GM18870 (cell line): Measurements from ENCODE around the gene EBPL.

Experiments
- ATAC-seq: cut with Tn5 transposase; IDR thresholded peaks from one replicate; pipeline ENCODE4 v1.9.1; 2021; ENCODE audit warnings: moderate library complexity; ENCODE audit not compliant: unreplicated experiment

The EBPL gene

DNA sequence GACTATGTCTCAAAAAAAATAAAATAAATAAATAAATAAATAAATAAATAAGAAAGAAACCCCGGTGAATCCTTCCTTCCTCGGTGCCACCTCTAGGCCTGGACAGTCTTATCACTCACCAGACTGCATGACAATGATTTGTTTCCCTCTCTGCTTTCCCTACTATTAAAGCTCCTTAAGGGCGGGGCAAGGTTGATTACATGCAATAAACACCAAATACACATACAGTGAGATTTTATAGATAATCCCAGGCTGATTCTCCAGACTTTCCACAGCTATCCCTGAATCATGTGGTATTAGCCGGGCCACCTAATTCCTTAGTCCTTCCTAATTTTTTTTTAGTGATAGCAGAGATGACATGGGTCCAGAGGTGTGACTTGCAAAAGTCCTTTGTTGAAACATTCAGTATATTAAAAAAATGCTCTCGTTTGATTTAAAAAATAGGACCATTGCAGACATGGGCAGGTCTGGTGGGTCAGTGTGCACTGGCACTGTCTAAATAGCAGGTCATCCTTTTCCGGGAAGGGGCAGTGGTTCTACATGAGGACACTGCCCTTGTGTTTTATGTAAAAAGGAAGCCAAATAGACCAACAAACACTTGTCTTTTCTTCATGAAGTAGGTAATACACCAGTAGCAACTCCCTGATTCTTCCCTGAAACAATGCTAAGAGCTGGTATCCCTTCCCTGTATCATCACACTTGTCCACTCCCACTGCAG is 14.5 kb downstream of the EBPL start:
- ATAC-seq: no peak

DNA sequence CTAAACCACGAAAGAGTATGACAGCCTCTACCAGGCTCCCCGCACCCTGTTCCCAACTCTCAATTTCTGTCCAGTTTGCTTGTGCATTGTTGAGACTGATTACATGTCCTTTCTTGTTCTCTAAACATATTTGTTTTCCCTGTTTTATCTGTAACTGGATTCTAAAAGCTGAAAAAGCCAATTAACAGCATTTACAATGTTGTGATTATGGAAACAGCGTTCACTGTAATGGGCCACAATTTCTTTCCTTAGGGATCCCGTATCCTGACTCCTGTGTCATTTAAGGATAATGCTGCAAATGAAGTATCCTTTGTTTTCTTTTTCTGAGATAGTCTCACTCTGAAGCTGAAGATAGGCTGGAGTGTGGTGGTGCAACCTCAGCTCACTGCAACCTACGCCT is 20.5 kb downstream of the EBPL start:
- no peak for ATAC-seq

DNA sequence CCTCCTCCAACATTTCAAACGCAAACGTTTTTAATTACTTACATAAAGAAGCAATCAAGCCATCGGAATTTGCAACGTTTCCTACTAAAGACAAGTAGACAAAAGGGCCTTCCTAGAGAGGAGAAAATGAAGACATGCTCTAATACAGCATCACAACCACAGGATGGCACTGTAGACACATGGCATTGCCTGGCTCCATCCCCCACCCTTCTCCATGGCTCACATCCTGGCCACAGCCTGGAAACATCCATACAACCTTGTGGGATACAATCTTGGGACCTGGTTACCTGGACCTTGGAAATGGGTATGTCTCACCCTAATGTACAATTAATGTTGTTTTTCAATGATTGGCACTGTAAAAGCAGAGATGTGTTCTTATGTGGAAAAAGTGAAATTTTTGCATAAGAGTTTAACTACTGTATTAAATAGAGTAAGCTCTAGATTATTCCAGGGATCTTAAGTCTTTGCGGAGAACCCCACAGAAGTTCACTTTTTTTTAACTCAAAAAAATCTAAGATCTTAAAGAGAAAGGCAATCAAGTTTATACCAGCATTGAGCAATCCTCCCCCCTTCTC is 21.5 kb downstream of the EBPL start:
- ATAC-seq: no peak

DNA sequence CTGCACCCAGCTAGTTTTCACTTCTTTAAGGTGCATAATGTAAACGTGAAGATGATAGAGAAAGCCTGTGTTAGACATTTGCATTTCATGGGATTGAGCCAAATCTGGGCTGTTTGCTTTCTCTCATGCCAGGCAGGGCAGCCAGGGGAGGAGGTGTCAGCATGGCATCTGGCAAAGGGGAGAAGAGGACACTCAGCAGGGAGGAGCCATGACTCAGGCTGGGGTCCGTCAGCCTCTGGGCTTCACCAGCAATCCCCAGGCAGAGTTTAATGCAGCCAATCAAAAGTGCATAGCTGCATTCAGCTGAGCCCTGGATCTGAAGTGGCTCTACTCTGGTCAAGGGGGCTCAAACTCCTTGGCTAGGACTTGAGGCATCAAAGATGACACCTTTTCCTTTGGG is 23.5 kb downstream of the EBPL start:
- ATAC-seq: no peak

DNA sequence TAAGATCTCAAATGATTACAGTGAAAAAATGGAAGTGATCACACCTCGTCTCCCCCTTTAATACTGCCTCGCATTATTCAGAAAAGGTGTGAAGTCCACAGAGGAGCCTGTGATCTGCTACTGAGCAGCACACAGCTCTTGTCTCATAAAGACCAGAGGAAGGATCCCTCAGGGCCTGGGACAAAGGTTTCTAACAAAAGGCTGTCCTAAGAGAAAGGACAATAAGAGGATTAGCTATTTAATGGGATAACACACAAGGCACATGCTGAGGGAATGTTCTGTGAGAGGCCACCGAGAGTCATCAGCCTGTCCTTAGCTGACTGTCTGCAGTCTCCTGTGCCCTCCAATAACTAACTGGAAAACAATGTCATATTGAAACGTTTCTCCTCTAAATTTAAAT is 26.7 kb downstream of the EBPL start:
- ATAC-seq: no peak

DNA sequence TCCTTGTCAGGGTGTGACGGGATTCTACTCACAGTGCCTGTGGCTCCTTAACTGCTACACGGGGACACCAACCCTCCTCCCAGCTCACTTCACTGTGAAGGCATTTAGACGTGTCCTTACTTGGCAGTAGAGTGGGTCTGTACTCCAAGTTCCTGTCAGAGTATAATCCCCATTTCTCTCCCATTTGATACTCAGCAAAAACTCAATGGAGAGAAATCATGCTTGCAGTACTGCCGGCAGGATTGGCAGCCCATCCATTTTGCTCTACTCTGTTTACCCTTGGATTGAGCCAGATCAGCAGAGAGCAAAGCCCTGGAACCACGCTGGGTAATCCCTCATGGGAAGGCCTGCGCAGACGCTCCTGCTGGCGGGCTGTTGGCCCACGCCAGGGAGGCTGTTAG is 34.0 kb downstream of the EBPL start:
- no peak for ATAC-seq

DNA sequence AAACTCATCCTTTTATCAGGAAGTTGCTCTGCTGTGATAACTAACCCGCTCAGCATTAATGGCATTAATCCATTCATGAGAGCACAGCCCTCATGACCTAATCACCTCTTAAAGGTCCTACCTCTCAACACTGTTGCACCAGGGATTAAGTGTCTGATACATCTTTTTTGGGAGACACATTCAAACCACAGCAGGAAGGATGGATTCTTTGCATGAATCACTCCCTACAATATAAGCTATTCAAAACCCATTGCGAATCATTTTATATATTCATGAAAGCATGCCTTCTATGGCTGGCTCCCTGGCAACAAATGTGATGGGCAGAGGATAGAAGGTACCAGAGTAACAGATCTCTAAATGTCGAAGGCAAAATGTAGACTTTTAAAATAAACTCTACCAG is 35.4 kb downstream of the EBPL start:
- ATAC-seq: no peak

DNA sequence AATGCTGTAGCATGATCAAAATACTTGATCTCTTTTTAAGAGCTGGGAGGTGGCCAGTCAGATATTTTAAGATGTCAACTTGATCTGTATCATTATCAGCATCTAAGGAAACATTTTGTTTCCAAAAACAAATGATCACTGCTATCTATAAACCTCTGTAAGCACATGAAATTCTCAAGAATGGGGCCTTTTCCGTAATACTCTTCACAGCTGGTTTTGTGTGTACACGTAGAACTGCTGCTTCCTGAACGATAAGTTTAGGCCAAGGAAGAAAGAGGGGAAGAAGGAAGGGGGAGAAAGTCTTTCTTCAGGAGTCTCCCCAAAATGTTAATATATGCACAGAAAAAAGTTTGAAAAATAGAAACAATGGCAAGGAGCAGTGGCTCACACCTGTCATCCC is 37.3 kb downstream of the EBPL start:
- no peak for ATAC-seq

DNA sequence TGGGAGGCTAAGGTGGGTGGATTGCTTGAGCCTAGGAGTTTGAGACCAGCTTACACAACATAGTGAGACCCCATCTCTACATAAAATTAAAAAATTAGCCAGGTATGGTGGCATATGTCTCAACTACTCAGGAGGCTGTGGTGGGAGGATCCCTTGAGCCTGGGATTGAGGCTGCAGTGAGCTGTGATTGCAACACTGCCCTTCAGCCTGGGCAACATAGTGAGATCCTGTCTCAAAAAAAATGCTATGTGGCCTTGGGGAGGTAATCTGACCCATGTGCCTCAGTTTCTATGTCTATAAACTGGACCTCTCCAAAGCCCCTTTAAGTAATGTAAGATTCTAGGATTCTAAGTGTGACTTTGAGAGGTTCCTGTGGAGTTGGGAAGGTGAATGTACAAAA is 37.8 kb downstream of the EBPL start:
- no peak for ATAC-seq

DNA sequence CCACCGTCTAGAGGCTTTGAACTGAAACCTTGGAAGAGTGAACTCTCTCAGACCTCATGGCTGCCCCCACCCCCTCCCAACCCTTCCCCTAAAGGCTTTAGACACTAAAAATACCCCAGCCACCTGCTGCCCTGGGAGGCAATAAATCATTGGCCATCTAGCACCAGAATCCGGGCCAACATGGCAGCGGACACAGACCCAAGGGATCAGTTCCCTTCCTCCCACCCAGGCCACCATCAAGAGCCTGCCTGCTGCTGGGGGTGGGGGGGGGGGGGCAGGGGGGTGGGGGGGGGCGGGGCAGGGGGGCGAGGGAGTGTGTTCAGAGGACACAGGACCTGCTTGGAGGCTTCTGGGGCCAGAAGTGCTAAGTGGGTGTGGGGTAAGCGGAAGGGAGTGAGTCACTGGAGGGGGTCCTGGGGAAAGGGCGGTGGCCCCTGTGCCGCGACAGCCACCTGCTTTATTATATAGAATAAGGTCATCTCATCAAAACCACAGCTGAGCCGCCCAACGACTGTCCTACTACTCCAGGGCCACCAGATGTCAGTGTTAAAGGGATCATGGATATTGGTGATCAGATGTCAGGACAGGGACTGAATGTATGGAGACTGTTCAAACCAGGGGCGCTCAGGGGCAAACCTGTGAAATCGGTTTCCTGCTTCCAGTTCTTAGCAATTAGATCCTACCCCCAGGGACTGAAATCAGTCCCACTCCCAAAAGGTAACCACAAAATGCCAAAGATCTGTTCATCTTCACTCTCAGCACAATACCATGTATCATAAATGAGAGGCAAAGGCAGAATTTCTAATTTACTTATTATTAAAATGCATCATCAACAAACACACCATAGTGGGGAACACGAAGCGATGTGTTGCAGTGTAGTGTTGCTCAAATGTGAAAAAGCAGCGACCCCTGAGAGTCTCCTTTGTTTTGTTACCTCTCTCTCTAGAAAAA is 38.7 kb downstream of the EBPL start:
- ATAC-seq: no peak

DNA sequence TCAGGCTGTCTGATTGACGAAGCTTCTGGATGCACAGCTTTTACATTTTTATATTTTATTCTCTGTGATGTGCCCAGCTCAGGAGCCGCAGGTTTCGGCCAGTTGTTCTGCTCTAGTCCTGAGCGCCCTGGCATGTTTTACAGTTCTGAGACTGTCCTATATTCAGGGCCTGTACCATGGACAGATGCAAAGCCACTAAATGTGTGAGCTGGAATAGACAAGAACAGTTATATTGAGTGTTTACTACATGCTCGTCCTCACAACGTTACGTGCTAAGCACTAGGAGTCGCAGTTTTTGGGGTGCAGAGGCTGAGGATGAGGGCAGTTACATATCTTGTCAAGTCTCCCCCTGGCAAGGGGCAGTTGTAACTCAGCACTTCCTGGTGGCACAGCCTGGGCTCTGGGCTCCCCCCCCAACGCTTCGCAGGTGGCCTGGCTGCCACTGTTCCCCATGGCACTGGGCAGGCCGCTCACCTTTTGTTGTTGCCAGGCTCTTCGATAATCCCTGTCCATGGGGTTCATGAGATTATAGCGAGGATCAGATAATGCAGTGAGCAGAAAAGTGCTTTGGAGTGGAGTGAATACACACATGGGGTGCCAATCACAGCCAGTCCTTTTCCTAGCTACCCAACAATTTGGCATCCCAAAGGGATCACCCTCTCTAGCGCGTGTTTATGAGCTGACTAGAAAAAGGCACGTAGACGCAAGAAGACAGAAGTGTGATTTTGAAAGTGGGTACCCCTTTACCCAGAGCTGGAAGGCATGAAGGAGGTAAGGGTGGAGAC is 39.5 kb downstream of the EBPL start:
- ATAC-seq: no peak

DNA sequence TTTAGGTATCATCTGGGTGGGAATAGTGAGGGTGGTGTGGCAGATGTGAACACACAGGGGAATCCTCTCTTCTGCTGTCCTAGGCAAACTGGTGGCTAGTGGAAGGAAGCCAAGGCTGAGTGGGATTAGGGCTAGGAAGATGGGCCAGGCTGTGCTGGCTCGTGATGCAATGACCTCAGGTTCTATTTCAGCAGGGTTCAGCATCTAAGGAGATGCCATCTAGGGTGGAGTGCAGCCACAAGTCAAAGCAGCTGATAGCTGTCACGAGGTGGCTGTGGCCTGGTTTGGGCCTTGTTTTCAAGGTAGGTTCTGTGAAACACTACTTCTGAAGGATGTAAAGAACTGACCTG is 41.3 kb downstream of the EBPL start:
- ATAC-seq: no peak

DNA sequence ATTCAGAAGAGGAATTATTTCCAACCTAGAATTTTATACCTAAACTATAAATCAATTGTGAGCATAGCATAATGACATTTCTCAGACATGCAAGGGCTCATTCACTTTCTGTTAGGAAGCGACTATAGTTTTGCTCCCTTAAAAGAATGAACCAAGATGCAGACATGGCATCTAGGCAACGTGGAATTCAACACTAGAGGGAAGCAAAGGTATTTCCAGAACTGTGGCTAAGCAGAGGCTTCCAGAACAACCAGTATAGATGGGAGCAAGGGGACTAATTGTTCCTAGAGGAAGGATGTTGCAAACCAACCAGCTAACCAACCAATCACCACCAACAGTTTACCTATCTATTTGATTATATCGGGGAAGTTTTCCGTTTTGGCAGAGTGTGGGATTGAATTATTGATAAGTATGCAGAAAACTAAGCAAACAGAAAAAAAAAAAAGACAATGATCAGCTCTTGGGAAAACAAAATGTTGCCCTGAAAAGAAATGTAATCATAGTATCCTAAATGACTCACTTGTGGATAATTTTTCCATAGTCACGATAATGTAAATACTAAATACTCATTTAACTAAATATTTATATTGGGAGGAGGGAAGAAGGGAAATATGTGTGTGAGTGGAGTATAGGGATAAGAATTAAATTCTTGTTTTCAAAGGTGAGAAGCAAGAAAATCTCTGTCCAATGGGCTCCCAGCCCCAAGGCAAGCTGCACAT is 41.9 kb downstream of the EBPL start:
- no peak for ATAC-seq

DNA sequence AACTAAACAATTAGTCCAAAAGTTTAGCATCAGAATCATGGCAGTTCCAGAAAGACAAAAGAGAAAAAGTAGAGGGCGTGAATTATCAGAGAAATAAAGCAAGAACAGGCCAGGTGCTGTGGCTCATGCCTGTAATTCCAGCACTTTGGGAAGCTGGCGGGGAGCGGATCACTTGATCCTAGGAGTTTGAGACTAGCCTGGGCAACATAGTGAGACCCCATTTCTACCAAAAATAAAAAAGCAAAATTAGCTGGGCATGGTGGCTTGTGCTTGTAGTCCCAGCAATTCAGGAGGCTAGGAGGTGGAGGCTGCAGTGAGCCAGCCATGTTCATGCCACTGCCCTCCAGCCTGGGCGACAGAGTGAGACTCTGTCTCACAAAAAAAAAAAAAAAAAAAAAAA is 44.6 kb downstream of the EBPL start:
- no peak for ATAC-seq

DNA sequence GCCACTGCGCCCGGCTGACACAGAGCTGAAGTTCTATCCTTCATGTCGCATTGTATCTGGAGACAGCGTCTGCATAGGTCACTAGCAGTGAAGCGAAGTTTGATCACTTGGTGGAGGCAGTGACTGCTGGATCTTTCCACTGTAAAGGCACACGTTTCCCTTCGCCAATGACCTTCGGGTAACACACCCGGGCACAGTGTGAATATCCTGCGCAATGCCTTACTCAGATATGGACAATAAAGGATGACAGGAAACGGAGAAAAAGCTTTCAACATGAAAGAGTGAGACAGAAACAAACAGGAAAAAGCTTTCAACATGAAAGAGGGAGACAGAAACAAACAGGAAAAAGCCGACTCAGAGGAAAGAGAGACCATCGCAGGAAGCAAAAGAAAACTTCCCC is 45.8 kb downstream of the EBPL start:
- no peak for ATAC-seq

DNA sequence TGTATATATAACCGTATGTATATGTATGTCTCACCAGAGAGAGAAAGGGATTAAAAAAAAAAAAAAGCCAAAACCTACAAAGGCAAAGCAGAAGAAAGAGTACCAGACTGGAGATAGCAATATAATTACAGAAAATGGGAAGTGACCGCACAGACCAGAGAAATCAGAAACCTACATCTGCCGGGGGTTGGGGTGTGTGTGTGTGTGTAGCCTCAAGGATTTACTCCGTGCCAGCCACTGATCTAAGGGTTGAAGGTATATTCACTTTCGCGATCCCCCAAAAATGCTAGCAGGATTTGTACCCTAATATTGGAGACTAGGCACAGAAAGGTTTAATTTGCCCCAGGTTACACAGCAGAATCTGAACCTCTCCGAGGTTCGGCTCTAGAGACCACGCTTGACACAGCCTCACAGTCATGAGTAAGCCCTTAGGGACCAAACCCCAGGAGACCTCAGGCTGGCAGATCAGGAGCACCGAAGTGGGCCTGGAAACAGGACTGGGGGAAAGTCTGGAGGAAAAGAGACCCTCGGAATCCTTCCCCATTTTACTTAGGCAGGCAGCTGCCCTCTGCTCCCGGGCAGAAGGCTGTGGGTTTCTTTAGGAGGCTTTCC is 48.1 kb downstream of the EBPL start:
- no peak for ATAC-seq

DNA sequence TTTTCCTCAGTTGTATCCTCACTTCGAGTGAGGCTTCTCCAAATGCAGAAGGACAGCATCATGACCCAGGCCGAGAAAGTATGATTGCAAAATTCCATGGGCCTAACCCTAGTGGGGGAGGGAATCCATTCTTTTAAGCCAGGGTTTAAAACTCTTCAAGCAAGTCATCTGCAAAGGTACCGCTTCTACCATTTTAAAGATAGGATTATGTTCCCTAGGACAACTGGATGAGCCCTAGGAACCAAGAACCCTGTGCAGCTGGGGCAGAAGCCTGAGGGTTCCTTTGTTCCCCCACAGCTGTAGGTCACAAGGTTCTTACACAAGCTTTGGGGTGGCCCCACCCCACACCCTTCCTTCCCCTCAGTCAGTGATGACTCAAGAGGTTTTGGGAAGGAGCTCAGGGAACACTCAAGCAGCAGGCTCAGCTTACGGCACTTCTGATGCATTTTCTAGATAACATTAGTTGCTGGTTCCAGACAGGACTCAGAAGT is 49.4 kb downstream of the EBPL start:
- ATAC-seq: no peak

DNA sequence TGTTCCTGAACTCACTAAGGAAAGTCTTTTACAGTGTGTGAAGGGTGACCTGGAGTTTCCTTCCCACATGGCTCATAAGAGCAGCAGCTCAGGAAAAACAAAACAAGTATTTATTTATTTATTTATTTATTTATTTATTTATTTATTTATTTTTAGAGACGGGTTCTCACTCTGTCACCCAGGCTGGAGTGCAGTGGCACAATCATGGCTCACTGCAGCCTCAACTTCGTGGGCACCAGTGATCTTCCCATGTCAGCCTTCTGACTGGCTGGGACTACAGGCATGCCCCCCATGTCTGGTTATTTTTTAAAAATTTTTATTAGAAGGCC is 52.6 kb downstream of the EBPL start:
- no peak for ATAC-seq

DNA sequence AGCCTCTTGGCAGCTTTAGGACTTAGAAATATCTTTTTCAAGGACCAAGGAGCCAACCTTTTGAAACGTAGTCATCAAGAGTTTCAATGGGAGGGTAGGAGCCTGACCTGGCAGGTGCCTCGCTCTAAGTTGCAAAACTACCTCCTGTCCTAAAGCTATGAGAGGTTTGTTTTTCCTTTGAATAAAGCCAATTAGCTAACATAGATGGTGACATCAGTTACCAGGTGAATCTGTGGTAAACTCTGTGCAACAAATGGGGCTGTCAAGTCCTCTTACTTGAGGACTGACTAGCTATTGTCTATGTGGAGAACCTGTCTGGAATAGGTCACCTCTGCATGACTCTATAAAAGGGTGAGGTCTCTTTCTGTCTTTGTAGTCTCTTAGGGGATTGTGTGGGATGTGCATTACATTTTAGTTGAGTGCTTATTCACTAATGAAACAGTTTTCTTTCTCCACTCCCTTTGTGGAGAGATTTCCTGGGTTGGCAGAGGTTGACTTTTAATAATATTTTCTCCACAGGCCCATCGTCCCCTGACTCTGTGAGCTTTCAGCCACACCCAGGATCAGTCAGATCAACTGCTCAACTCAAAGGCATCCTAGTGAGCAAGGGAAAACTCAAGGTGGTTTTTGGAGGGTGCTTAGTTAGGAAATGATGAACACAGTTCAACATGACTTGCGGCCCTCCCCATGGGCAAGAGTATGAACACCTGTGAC is 53.1 kb downstream of the EBPL start:
- no peak for ATAC-seq

DNA sequence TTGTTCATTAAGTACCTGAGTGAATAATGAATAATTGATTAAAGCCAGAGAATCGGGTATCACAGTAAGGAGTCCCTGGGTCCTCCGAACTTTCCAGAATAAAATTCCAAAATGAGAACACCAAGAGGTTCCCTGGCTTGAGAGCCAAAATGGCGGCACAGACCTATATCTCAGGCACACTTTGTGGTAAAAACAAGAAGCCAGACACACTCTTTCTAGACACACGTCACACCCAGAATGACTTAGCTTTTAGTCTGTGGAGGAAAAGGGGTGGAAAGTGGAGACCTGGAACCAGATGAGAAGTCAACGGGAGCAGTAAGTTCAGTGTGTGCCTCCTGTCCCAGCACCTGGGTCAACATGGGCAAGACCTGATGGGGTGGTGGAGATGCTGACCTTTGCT is 54.6 kb downstream of the EBPL start:
- no peak for ATAC-seq
